NCI-H1092 (cell line): Measurements from ENCODE around the gene NR4A1.

ENCODE experiments used
- DNase-seq: peaks from one replicate; lab custom pipeline; 2025; lab: John Stamatoyannopoulos, UW

NR4A1 gene

DNA sequence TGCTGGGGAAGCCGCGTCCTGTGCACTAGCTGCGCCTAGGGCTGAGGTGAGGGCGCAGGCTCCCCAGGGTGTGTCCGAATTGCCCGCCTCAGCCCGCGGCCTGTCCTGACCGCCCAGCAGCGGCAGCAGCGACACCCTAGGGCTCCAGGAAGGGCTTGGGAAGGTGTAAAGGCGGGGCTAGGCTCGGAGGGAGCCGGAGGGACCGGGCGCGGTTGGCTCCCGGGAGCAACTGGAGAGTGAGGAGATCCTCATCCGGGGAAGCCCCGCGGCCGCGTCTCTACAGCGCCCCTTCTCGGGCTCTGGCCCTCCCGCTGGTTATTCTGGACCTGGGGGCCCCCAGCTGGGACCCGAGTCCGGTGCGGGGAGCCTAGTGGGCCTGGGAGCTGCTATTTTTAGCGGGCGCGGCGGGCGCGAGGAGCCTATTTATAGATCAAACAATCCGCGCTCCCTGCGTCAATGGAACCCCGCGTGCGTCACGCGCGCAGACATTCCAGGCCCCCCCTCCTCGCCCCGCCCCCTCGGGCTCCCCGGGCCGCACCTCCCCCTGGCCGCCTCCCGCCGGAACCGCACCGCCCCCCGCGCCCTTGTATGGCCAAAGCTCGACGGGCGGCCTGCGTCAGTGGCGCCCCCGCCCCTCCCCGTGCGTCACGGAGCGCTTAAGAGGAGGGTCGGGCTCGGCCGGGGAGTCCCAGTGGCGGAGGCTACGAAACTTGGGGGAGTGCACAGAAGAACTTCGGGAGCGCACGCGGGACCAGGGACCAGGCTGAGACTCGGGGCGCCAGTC, at the start of gene NR4A1:
Gene NR4A1 (plus strand): TSS at position 685 of the 784 bp plus-strand sequence. CDS start 2,887 bp downstream, outside the sequence.
- DNase-seq: peak; percentile 74

- DNase-seq: no peak
These were observed 48.2 kb upstream of the NR4A1 start for GRCh38 chr12:52003016-52003550.

DNA sequence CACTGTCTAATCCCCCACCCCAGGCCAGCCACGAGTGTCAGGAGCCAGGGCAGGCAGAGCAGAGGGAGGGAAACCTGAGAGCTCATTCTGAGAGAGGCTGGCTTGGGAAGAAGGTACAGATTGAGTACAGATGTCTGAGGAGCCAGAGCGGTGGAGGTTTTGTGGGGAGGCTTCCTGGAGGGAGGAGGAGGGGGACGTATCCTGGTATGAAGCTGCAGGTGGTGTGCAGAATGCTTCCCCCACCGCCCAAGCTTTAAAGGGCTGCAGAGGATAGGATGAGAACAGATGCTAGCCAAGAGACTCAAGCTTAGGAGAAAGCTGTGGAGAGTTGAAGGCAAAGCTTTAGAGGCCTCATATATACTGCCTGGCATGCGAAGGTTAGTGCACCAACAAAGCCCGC, 47.7 kb upstream of the NR4A1 start:
- no peak for DNase-seq

- DNase-seq: no peak
These were observed 47.1 kb upstream of the NR4A1 start for GRCh38 chr12:52004042-52004648.

DNA sequence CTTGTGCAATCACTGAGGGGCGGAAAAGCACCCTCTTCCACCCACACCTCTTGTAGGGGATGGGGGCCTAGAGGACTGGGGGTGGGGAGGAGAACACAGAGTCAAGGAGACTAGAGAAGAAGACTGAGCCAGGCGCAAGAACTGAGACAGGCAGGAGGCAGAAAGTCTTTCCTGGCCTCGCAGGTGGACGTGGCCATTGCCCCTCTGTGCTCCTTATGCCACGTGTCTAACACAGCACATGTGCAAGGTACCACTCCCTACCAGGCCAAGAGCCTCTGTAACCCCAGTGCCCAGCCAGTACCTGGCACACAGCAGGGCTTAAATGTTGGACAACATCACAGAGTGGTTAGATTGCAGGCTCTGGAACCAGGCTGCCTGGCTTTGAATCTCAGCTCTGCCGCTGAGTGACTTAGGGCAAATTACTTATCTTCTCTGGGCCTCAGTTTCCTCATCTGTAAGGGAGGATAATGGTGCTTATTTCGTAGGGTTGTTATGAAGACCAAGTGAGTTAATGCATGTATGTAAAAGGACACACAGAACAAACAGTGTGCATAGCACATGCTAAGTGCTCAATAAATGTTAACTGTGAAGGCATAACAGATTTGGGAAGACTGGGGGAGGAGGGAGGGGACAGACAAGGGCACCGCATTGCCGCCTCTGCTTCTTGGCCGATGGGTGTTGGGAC, 45.9 kb upstream of the NR4A1 start:
- DNase-seq: no peak

- no peak for DNase-seq
These were observed 45.1 kb upstream of the NR4A1 start for GRCh38 chr12:52005903-52006703.

- DNase-seq: no peak
These were observed 44.5 kb upstream of the NR4A1 start, which contains the start of gene TAMALIN for GRCh38 chr12:52006726-52007157. TAMALIN (plus strand) TSS chr12:52006946; CDS start chr12:52007020, 74 bp downstream.

DNA sequence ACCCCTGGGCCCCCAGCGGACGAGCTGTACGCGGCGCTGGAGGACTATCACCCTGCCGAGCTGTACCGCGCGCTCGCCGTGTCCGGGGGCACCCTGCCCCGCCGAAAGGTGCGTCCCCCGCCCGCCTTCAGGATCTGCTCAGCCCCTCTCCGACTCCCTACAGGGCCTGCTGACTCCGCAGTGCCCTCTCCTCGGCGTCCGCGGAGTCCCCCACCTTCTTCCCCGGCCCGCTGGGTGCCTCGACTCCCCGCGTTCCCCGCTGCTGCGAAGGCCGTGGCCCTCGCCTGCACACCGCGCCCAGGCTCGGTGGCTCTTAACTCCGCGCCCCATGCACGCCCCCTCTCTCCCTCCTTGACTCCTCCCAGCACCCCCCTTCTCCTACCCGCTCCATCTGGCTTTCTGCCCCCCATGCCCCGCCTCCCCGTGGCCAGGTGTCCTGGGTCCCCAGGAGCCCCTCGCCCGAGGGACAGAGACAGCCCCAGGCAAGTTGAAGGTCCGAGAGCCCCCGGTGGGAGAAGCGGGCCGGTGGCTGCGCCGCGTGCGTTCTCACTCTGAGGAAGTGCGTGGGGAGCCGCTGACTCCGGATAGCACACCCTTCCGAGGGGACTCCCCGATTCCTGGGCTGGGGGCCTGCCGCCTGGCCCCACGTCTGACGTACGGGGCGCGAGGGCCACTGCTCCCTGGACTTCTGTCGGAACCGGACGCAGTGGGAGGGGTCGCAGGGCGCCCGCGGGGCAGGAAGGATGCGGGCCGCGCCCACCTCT, 43.9 kb upstream of the NR4A1 start:
- DNase-seq: no peak

DNA sequence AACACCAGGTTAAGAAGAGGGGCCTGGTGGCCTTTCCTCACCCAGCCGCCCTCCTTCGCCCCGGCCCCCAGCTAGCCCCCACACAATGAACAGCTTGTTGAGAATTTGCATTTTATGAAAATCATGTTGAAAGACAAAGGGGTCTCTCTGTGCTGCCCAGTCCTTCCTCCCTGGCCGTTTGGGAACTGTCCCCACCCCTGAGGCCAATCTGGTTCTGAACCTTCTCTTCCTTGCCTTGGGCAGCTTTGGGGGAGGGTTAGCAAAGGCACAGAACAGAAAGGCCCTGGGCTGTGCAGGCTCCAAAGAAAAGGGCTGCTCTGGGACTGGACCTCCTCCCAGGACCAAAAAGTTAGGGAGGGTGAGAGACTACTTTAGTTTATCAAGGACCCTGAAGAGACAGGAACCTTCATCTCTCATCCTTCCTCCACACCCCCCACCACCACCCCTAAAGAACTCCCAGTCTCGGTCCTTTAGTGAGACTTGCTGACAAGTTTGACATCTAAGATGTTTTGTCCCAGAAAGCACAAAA, 43.2 kb upstream of the NR4A1 start:
- no peak for DNase-seq

DNA sequence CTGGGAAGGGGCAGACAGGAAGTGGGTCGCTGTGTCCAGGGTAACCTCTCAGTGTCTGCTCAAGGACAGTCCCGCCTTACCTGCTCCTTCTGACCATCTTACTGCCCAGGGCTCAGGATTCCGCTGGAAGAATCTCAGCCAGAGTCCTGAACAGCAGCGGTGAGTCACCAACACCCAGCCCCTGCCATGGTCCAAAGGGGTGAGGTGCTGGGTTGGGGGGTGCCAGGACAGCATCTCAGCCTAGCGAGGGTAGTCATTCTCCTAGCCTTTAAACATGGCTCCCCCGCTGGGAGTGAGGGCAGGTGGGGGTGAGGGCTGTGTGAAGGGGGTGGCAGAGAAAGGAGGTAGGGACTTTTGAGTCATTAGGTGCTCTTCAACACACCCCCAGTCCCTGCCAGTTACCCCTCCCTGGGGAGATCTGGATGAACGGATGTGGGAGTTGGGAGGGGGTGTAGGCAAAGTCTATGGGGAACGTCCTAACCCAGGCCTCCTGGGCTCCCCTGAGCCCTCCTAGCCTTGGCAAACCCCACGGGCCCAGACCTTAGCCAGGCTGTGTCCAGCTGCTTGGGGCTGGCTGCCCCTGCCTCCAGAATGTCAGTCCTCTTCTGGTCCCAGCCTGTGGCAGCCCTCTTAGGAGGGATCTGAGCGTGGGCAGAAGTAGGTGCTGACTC, 42.0 kb upstream of the NR4A1 start:
- DNase-seq: no peak

- no peak for DNase-seq
These were observed 41.1 kb upstream of the NR4A1 start for GRCh38 chr12:52010152-52010622.

- DNase-seq: peak; percentile 23
These were observed 40.3 kb upstream of the NR4A1 start for GRCh38 chr12:52010692-52011601.

- DNase-seq: no peak
These were observed 39.5 kb upstream of the NR4A1 start for GRCh38 chr12:52011602-52012214.

GRCh38 chr12:52013626-52014310, 37.5 kb upstream of the NR4A1 start:
- DNase-seq: no peak

GRCh38 chr12:52014567-52015530, 36.4 kb upstream of the NR4A1 start:
- DNase-seq: no peak

DNA sequence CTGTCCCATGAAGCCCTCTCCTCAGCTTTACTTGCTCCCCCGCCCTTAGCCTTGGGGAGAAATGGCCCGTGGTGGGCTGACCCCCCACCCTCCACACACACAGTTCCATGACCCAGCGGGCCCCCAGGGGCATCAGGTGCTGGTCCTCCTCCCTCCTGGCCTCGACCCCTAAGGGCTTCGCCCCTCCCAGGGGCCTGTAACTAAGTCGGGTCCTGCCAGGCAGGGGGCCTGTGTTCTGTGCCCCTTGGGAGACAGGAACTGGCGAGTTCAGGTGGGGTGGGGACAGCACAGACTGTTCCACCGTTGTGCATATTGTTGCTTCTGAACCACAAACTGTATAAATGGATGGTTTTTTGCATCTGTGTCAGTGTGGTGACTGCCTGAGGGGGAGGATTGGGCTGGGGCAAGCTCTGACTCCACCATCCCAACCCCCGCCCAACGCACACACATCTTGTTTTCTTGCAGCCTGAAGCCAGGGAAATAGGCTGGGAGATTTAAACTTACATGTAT, 35.7 kb upstream of the NR4A1 start:
- DNase-seq: no peak
